K562 (cell line): ENCODE measurements around the gene CAB39.

ENCODE experiments used
- CBX1 ChIP-seq: sonication (generic); IDR thresholded peaks from 2 replicates; pipeline ENCODE4 v1.6.1; 2016; ENCODE audit warnings: antibody characterized with exemption, low read depth, mild to moderate bottlenecking
- CTCF ChIP-seq, 3 experiments: IDR thresholded peaks in 2 of 3; conservative IDR thresholded peaks in 1 of 3; 2 replicates each; pipeline ENCODE4 v1.5.1; 2011 to 2012; ENCODE audit warnings: low read length in 3 of 3, mild to moderate bottlenecking in 3 of 3, control low read depth in 2 of 3, improper control_type of control experiment in 1 of 3, inconsistent platforms in 1 of 3, low read depth in 1 of 3, mixed read lengths in 1 of 3, moderate library complexity in 1 of 3; ENCODE audit not compliant: insufficient read depth in 2 of 3
- DACH1 ChIP-seq: fragments of 450-650 bp; IDR thresholded peaks from 2 replicates; pipeline ENCODE4 v1.6.1; 2018; ENCODE audit not compliant: partially characterized antibody
- FOXP1 ChIP-seq: sonication (generic); formaldehyde crosslinking; IDR thresholded peaks from 2 replicates; pipeline ENCODE4 v1.8.0; 2022; ENCODE audit warnings: mild to moderate bottlenecking, missing genetic modification reagents
- KLF13 ChIP-seq: fragments of 450-650 bp; IDR thresholded peaks from 2 replicates; pipeline ENCODE4 v1.6.1; 2016; ENCODE audit warnings: missing genetic modification characterization, low read depth, mild to moderate bottlenecking, missing compliant biosample characterization, moderate library complexity, borderline replicate concordance
- L3MBTL2 ChIP-seq: fragments of 450-650 bp; IDR thresholded peaks from 2 replicates; pipeline ENCODE4 v1.6.1; 2016; ENCODE audit warnings: mild to moderate bottlenecking, moderate library complexity
- MTA3 ChIP-seq: fragments of 450-650 bp; formaldehyde crosslinking; IDR thresholded peaks from 2 replicates; pipeline ENCODE4 v1.6.1; 2017; ENCODE audit warnings: mild to moderate bottlenecking, borderline replicate concordance
- NONO ChIP-seq, 2 experiments: fragments of 200-400 bp in 1 of 2; fragments of 450-650 bp in 1 of 2; formaldehyde crosslinking in 1 of 2; IDR thresholded peaks; 2 replicates each; pipeline ENCODE4 v1.6.1; 2017; ENCODE audit warnings: low read depth in 2 of 2, mild to moderate bottlenecking in 2 of 2, moderate library complexity in 2 of 2, low read length in 1 of 2
- POLR2AphosphoS5 ChIP-seq: IDR thresholded peaks from 2 replicates; pipeline ENCODE4 v1.6.1; 2011; ENCODE audit warnings: mild to moderate bottlenecking, low read depth, low read length, moderate library complexity; ENCODE audit not compliant: control insufficient read depth, insufficient read depth
- PTRF ChIP-seq: fragments of 450-650 bp; IDR thresholded peaks from 2 replicates; pipeline ENCODE4 v1.6.1; 2016; ENCODE audit warnings: mild to moderate bottlenecking, missing genetic modification characterization, missing compliant biosample characterization
- TAF1 ChIP-seq: IDR thresholded peaks from 2 replicates; pipeline ENCODE4 v1.6.1; 2011; ENCODE audit warnings: mild to moderate bottlenecking, low read length, moderate library complexity; ENCODE audit not compliant: insufficient read depth, control insufficient read depth, severe bottlenecking; ENCODE audit errors: extremely low read depth
- XRCC4 ChIP-seq: IDR thresholded peaks from one replicate; pipeline ENCODE4 v1.6.1; 2011; ENCODE audit not compliant: insufficient read depth, insufficient read length; ENCODE audit errors: extremely low read depth
- ZNF354B ChIP-seq: fragments of 250-450 bp; sonication (Bioruptor Pico); IDR thresholded peaks from 2 replicates; pipeline ENCODE4 v1.4.0; 2020

GRCh38 chr2:230868161-230868946 lies 155.7 kb downstream of the CAB39 start:
- no peak for TF ChIP-seq PTRF (tag)
- TF ChIP-seq CTCF (IDR thresholded peaks at IDR 0.05 in 2 of 3, conservative IDR thresholded peaks at IDR 0.05 in 1 of 3; ENCODE audit: insufficient read depth in 2 of 3, low read depth in 1 of 3, low read length in 3 of 3) = no peak
- TF ChIP-seq ZNF354B = no peak
- no peak for TF ChIP-seq NONO (IDR thresholded peaks at IDR 0.05; ENCODE audit: low read depth in 2 of 2, low read length in 1 of 2)
- TF ChIP-seq XRCC4 = no peak
- TF ChIP-seq MTA3 = no peak
- no peak for TF ChIP-seq CBX1
- no peak for TF ChIP-seq KLF13
- no peak for TF ChIP-seq DACH1
- TF ChIP-seq FOXP1 (CRISPR knock-in tag) = no peak
- no peak for TF ChIP-seq L3MBTL2
- no peak for TF ChIP-seq POLR2AphosphoS5
- TF ChIP-seq TAF1 = no peak
